ENCODE measurements around the gene NCAPD2.
A peak's percentile ranks its signal among the peaks of the same experiment; 100 is the strongest.
"Not testable (repeated sequence)": the region's sequence is repeated elsewhere in the genome, so short reads cannot be mapped to it uniquely, and the experiment has no call there.

The NCAPD2 gene

GRCh38 chr12:6492838-6493496 lies 935 bp upstream of the NCAPD2 start, which contains the start of gene MRPL51:
Gene MRPL51 (minus strand): TSS chr12:6493262. CDS start chr12:6493136, 126 bp downstream.
- peak; percentile 99 for DNase-seq (ENCODE audit: low read depth)

GRCh38 chr12:6494258-6494743 lies 399 bp downstream of the NCAPD2 start:
- no peak for DNase-seq (ENCODE audit: low read depth)

- no peak for DNase-seq (ENCODE audit: low read depth)
Observed at GRCh38 chr12:6494968-6495367, 1.1 kb downstream of the NCAPD2 start.

- DNase-seq (ENCODE audit: low read depth): not testable (repeated sequence)
Observed at GRCh38 chr12:6497291-6497690, 3.4 kb downstream of the NCAPD2 start.

- no peak for DNase-seq (ENCODE audit: low read depth)
Observed at GRCh38 chr12:6500466-6500865, 6.6 kb downstream of the NCAPD2 start.

- DNase-seq (ENCODE audit: low read depth): no peak
Observed at GRCh38 chr12:6507102-6507998, 13.4 kb downstream of the NCAPD2 start.

GRCh38 chr12:6508087-6508486 lies 14.2 kb downstream of the NCAPD2 start:
- no peak for DNase-seq (ENCODE audit: low read depth)

- no peak for DNase-seq (ENCODE audit: low read depth)
Observed at GRCh38 chr12:6520186-6520585, 26.3 kb downstream of the NCAPD2 start.

GRCh38 chr12:6522193-6522592 lies 28.3 kb downstream of the NCAPD2 start:
- no peak for DNase-seq (ENCODE audit: low read depth)

GRCh38 chr12:6523708-6524107 lies 29.8 kb downstream of the NCAPD2 start:
- no peak for DNase-seq (ENCODE audit: low read depth)

- no peak for DNase-seq (ENCODE audit: low read depth)
Observed at GRCh38 chr12:6524648-6525047, 30.7 kb downstream of the NCAPD2 start.

GRCh38 chr12:6526201-6526600 lies 32.3 kb downstream of the NCAPD2 start:
- DNase-seq (ENCODE audit: low read depth): no peak

- no peak for DNase-seq (ENCODE audit: low read depth)
Observed at GRCh38 chr12:6526766-6527525, 33.0 kb downstream of the NCAPD2 start.

- DNase-seq (ENCODE audit: low read depth): no peak
Observed at GRCh38 chr12:6527711-6528110, 33.8 kb downstream of the NCAPD2 start.

- no peak for DNase-seq (ENCODE audit: low read depth)
Observed at GRCh38 chr12:6528539-6529235, 34.8 kb downstream of the NCAPD2 start.

GRCh38 chr12:6529291-6529737 lies 35.4 kb downstream of the NCAPD2 start:
- no peak for DNase-seq (ENCODE audit: low read depth)

GRCh38 chr12:6530576-6531260 lies 36.8 kb downstream of the NCAPD2 start:
- DNase-seq (ENCODE audit: low read depth): no peak

GRCh38 chr12:6532051-6532926 lies 38.4 kb downstream of the NCAPD2 start:
- peak; percentile 77 for DNase-seq (ENCODE audit: low read depth)

GRCh38 chr12:6532927-6533652 lies 39.2 kb downstream of the NCAPD2 start:
- DNase-seq (ENCODE audit: low read depth): peak; percentile 57

GRCh38 chr12:6533653-6533922 lies 39.7 kb downstream of the NCAPD2 start:
- DNase-seq (ENCODE audit: low read depth): no peak
